IMR-90 (cell line): ENCODE measurements around the gene TLCD4.

Experiments used
- CEBPB ChIP-seq: IDR thresholded peaks from 2 replicates; pipeline ENCODE4 v1.6.1; 2012; ENCODE audit warnings: low read depth, low read length, improper control_type of control experiment
- CHD1 ChIP-seq: IDR thresholded peaks from 2 replicates; pipeline ENCODE4 v1.6.1; 2012; ENCODE audit warnings: low read depth, low read length, improper control_type of control experiment
- FOS ChIP-seq: fragments of 150-350 bp; IDR thresholded peaks from 2 replicates; pipeline ENCODE4 v1.6.1; 2016; ENCODE audit warnings: low read depth, low read length
- MAFK ChIP-seq: IDR thresholded peaks from 2 replicates; pipeline ENCODE4 v1.6.1; 2012; ENCODE audit warnings: low read depth, low read length, improper control_type of control experiment
- NFE2L2 ChIP-seq: fragments of 150-350 bp; IDR thresholded peaks from 2 replicates; pipeline ENCODE4 v1.6.1; 2016; ENCODE audit warnings: low read depth, mild to moderate bottlenecking, low read length
- POLR2A ChIP-seq: IDR thresholded peaks from 2 replicates; pipeline ENCODE4 v1.6.1; 2012; ENCODE audit warnings: mild to moderate bottlenecking, low read depth, low read length
- RFX5 ChIP-seq: IDR thresholded peaks from 2 replicates; pipeline ENCODE4 v1.8.0; 2012; ENCODE audit warnings: low read depth, mild to moderate bottlenecking, low read length, moderate library complexity
- TF ChIP-seq, protein P1 (sequence below): conservative IDR thresholded peaks from 2 replicates; pipeline ENCODE4 v1.5.1; 2012; ENCODE audit warnings: mild to moderate bottlenecking, low read depth, low read length, improper control_type of control experiment

DNA sequence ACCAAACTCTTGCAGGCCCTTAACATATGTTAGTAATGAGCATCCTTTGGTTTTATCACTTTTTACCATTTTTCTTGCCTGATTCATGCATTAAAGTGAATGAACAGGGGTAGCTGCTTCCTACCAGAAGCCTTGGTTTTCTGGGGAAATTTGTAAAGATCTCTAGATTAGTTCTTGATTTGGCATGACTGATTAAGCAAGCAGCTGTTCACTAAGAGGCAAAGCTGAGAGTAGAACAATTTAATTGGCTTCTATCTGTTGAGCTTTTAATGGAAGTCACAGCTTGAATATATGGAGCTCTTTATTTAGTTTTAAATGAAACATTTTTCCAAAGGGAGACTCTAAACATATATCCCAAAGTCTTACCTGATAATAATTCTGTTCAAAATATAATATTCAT, 23.6 kb downstream of the TLCD4 start:
- TF ChIP-seq MAFK (no peak), POLR2A (no peak), CEBPB (no peak), FOS (no peak), RFX5 (no peak), CHD1 (no peak), NFE2L2 (no peak)
- TF ChIP-seq, protein P1, sequence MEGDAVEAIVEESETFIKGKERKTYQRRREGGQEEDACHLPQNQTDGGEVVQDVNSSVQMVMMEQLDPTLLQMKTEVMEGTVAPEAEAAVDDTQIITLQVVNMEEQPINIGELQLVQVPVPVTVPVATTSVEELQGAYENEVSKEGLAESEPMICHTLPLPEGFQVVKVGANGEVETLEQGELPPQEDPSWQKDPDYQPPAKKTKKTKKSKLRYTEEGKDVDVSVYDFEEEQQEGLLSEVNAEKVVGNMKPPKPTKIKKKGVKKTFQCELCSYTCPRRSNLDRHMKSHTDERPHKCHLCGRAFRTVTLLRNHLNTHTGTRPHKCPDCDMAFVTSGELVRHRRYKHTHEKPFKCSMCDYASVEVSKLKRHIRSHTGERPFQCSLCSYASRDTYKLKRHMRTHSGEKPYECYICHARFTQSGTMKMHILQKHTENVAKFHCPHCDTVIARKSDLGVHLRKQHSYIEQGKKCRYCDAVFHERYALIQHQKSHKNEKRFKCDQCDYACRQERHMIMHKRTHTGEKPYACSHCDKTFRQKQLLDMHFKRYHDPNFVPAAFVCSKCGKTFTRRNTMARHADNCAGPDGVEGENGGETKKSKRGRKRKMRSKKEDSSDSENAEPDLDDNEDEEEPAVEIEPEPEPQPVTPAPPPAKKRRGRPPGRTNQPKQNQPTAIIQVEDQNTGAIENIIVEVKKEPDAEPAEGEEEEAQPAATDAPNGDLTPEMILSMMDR, result no peak
